Peyer's patch (tissue), 4 donors: ENCODE measurements around the gene ACTG2.

ENCODE experiments used
- CTCF ChIP-seq, 6 experiments: fragments of 450-650 bp in 4 of 6; fragments of 200-600 bp in 2 of 6; sonication (generic) in 1 of 6; IDR thresholded peaks; one replicate each; pipeline ENCODE4 v1.5.1; 2017 to 2019; ENCODE audit warnings: antibody characterized with exemption in 6 of 6, mild to moderate bottlenecking in 3 of 6, moderate library complexity in 1 of 6
- POLR2A ChIP-seq, 2 donors: fragments of 450-650 bp; IDR thresholded peaks; one replicate each; pipeline ENCODE4 v1.5.1; 2017; ENCODE audit warnings: antibody characterized with exemption in 2 of 2, mild to moderate bottlenecking in 2 of 2, moderate library complexity in 2 of 2

DNA sequence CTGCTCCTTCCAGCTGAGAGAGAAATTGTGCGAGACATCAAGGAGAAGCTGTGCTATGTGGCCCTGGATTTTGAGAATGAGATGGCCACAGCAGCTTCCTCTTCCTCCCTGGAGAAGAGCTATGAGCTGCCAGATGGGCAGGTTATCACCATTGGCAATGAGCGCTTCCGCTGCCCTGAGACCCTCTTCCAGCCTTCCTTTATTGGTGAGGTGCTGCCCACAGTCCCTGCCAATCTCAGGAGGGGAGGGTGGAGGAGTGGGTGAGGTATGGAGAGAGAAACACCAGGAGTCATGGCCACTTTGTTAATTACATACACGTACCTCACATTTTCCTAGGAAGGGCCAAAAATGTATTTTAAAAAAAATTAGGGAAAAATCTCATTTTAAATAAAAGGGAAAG is 21.9 kb downstream of the ACTG2 start:
- TF ChIP-seq CTCF (IDR thresholded peaks at IDR 0.05), result no peak
- TF ChIP-seq POLR2A (IDR thresholded peaks at IDR 0.05), result no peak
